HG03521 (cell line): ENCODE data around the gene SCGB3A2.

Experiments
- ATAC-seq: cut with Tn5 transposase; IDR thresholded peaks from one replicate; pipeline ENCODE4 v1.9.1; 2021; ENCODE audit warnings: mild to moderate bottlenecking, moderate library complexity; ENCODE audit not compliant: unreplicated experiment

The SCGB3A2 gene

GRCh38 chr5:147901599-147902039 lies 23.1 kb downstream of the SCGB3A2 start:
- no peak for ATAC-seq

DNA sequence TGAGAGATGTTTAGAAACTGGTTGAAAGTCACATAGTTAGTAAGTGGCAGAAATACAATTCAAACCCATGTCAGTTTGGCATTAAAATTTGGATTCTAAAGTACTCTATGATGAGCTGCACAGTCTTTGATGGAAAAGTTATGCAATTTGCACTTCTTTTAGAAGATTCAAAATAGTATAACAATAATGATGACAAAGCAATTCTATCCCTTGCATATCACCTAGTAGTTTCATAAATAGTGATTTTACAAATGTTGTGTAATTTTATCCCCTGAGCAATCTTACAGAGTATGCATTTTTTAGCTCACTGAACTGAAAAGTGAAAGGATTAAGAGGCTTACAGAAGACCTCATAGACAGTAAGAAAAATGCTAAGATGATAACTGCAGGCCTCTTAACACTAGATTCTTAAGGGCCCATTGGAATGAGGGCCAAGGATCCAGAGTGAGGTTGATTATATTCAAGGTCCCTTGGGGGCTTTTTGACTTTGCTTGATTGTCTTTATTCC lies 24.2 kb downstream of the SCGB3A2 start:
- no peak for ATAC-seq

DNA sequence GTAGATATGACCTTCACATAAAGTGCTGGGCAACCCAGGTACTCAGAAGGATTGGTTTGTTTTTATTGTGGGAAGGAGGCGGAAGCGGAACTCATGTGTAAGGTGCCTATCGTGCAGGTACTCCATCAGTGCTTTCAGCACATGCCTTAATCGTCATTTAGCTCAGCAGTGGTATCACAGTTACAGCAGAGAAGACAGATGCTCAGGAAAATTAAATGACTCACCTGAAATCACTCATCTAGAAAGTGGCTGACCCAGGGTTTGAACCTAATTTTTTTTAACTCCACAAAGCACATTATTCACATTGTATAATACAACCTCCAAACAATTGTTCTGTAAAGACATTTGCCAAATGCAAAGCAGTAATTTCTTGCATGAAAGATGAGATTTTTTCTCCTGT lies 25.6 kb downstream of the SCGB3A2 start:
- ATAC-seq: no peak

GRCh38 chr5:147906326-147907095 lies 28.0 kb downstream of the SCGB3A2 start, which contains the start of gene C5orf46:
Gene C5orf46, minus strand, starts transcription at chr5:147906538. Its CDS starts 37 bp downstream, at chr5:147906501.
- no peak for ATAC-seq

DNA sequence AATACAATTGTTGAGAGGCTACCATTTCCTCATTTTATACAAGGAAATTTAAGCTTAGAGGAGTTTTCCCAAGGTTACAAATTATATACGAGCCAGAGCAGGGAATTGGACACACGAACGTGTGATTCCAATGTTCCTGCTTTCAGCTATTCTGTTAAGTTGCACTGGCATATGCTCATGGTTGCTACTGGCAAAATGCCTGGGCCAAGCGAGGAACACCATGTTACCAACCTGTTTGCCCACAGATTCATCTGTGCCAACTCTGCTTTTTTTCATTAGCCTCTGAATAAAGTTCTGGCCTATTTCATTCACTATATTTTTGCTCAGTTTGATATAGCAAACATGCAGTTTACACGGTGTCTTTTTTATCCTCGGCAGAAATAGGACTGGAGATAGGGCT lies 32.9 kb downstream of the SCGB3A2 start:
- no peak for ATAC-seq

DNA sequence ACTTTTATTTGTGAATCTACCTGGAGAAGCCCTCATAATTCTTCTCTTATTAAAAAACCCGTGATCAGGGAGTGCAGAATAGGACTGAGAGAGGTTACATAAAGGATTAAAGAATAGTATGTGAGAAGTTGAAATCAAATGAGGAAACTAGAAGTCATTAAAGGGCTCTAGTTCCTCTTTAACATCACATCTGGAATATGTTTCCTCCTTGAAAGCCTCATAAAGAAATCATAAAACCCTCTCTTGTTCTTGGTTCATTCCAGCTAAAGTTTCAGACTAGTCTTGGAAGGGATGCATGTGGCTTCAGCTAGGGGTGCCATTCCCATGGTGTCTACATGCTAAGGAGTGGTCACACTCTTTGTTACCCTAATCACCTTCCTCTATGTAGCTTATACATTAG lies 33.5 kb downstream of the SCGB3A2 start:
- ATAC-seq: no peak

DNA sequence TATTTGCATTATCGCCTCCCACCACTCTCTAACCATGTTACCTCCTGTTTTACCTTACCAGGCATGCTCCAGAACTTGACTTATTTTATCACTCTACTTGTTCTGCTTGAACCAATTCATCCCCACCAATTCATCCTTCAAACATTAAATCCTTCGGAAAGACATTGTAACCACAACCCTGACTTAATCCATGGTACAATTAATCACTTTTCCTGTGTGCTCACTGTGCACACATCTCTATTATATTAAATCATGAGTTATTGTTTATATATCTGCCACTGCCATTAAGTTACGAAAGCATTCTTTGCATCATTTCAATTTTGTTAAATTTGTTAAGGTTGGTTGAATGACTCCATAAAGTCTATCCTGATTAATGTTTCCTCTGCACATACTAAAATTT lies 35.3 kb downstream of the SCGB3A2 start:
- no peak for ATAC-seq

DNA sequence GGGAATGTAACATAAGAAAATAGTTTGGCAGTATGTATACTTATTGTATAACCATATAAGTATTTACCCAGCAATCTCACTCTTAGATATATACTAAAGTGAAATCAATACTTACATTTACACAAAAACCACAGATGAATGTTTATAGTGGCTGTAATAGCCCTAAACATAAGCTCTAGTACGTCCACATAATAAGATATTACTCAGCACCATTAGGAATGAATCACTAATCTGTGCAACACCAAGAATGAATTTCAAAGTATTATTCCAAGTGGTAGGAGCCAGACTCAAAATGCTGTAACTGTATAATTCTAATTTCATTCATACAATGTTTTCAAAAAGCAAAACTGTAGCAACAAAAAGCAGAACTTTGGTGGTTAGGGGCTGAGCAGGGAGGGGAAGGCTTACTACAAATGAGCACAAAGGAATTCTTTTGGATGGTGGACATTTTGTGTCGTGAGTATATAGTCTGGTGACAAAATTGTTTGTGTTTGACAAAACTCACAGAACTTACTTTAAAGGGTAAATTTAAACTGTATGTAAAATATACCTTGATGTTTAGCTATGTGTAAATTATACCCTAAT lies 39.7 kb downstream of the SCGB3A2 start:
- ATAC-seq: no peak

DNA sequence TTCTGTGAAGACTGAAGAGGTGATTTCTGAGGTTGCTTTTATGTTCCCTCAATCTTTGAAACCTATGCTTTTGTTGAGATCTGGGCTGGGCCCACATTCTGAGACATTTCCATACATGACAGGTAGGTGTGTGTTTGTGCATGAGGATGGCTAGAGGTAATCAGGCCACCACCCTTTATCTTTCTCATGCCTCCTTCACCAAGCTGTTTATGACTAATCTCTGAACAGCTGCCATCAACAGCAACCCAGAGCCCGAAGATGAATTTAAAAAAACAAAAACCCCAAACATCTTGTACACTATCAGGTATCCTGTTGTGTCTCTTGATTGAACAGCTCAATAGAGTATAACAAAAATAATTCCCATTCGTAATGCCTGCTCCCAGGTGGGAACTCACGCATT lies 40.4 kb downstream of the SCGB3A2 start:
- ATAC-seq: no peak

- ATAC-seq: no peak
These were observed 42.0 kb downstream of the SCGB3A2 start for GRCh38 chr5:147920420-147921030.

- ATAC-seq: no peak
These were observed 42.6 kb downstream of the SCGB3A2 start for GRCh38 chr5:147921136-147921535.

GRCh38 chr5:147925020-147925419 lies 46.5 kb downstream of the SCGB3A2 start:
- ATAC-seq: no peak

- no peak for ATAC-seq
These were observed 49.4 kb downstream of the SCGB3A2 start for GRCh38 chr5:147927901-147928300.

- ATAC-seq: peak; percentile 64
These were observed 52.3 kb downstream of the SCGB3A2 start for GRCh38 chr5:147930769-147931168.
